ENCODE data around the gene C1QB. TPM values are rescaled to one million over a fixed set of nuclear protein-coding genes. Genes with fewer than 3 reads are reported as not detected.

C1QB gene
- total and polyA plus RNA-seq, 9 of the 15 experiments (the other 6 are each of a cell fraction or from before 2014, with no cell fraction given): 0.55 TPM; not detected in 8

GRCh38 chr1:22689505-22689904 lies 36.5 kb downstream of the C1QB start (continued):
- TF ChIP-seq ZNF24 (IDR thresholded peaks at IDR 0.05) (no peak), XRCC5 (IDR thresholded peaks at IDR 0.05; ENCODE audit: low read depth, low read length) (no peak), HNRNPK (IDR thresholded peaks at IDR 0.05; ENCODE audit: low read depth, low read length, poor library complexity, severe bottlenecking) (no peak), LEF1 (IDR thresholded peaks at IDR 0.05) (no peak), ZNF639 (CRISPR knock-in tag; conservative IDR thresholded peaks at IDR 0.05 in 1 of 2, IDR thresholded peaks at IDR 0.05 in 1 of 2) (no peak), HDAC2 (IDR thresholded peaks at IDR 0.05) (no peak), NFRKB (IDR thresholded peaks at IDR 0.05; ENCODE audit: low read depth) (no peak), ZNF324 (CRISPR knock-in tag; IDR thresholded peaks at IDR 0.05) (no peak), RBBP5 (IDR thresholded peaks at IDR 0.05; ENCODE audit: borderline replicate concordance, insufficient read depth, low read length, poor library complexity, severe bottlenecking) (no peak)

- Histone ChIP-seq H3K4me1 (replicated peaks in 1 of 2; ENCODE audit: control insufficient read depth in 2 of 2, insufficient read depth in 2 of 2, low read length in 2 of 2) (no peaks in the 10 kb centered on the region), H4K20me1 (replicated peaks; ENCODE audit: control insufficient read depth, insufficient read depth, low read length) (no peaks in the 10 kb centered on the region), H3K27ac (ENCODE audit: extremely low read depth, low read depth, low read length) (no peak overlapping the region), H3K9me3 (replicated peaks; ENCODE audit: control insufficient read depth, insufficient read depth, low read depth, low read length) (no peaks in the 10 kb centered on the region), H2AFZ (ENCODE audit: low read depth, low read length) (no peak overlapping the region), H3K36me3 (ENCODE audit: control insufficient read depth, insufficient read depth, low read length) (no peaks in the 10 kb centered on the region), H3K4me3 (no peak overlapping the region), H3K9ac (ENCODE audit: insufficient read depth in 1 of 2, low read depth in 2 of 2, low read length in 2 of 2) (no peak overlapping the region), H3K9me1 (ENCODE audit: control insufficient read depth, insufficient read depth, low read length) (no peaks in the 10 kb centered on the region), H3K27me3 (ENCODE audit: control insufficient read depth in 2 of 2, insufficient read depth in 2 of 2, low read length in 2 of 2) (peaks cover 25 to 45% of the 10 kb centered on the region in 2 experiments), H3K79me2 (ENCODE audit: control insufficient read depth, insufficient read depth, low read length) (no peaks in the 10 kb centered on the region), H3K4me2 (ENCODE audit: insufficient read depth, low read length) (no peak overlapping the region)
- WGBS (ENCODE audit: insufficient coverage, low coverage, missing lambda C conversion rate): under 1% methylated on average over 13 of the region's 13 CpGs
- ChIA-PET POLR2A (interaction anchor here (0.7 to 0.8 kb wide), 4 partner anchors 19 to 426 kb away, joined by 3 to 4 read pairs (median 3); no protein-coding TSS in a partner anchor), CTCF (ENCODE audit: low intra/inter-chr PET ratio) (no interaction called here)
- DNase-seq (ENCODE audit: extremely low read depth in 1 of 4, low spot score in 3 of 4): no peak
- no peak for FAIRE-seq
- BruUV-seq (replicated peaks): no TSS peak
- intact Hi-C loops (cut with micrococcal nuclease): no loop called here
- no peak for ATAC-seq
- in situ Hi-C loops (cut with MboI): no loop called here
- TF ChIP-seq ZFP1 (CRISPR knock-in tag; IDR thresholded peaks at IDR 0.05): no peak
- TF ChIP-seq HMG20B (CRISPR knock-in tag; IDR thresholded peaks at IDR 0.05): no peak
- no peak for TF ChIP-seq NFE2 (IDR thresholded peaks at IDR 0.05; ENCODE audit: low read depth)
- TF ChIP-seq ZNF449 (CRISPR knock-in tag; IDR thresholded peaks at IDR 0.05): no peak
- no peak for TF ChIP-seq ZNF217 (CRISPR knock-in tag; IDR thresholded peaks at IDR 0.05)
- no peak for TF ChIP-seq YY1 (IDR thresholded peaks at IDR 0.05; ENCODE audit: borderline replicate concordance in 1 of 3, control insufficient read depth in 1 of 3, extremely low read depth in 1 of 3, insufficient read depth in 3 of 3, insufficient read length in 1 of 3, insufficient replicate concordance in 2 of 3, low read depth in 1 of 3, low read length in 2 of 3)
- TF ChIP-seq HINFP (tag; conservative IDR thresholded peaks at IDR 0.05; ENCODE audit: low read depth): no peak
- no peak for TF ChIP-seq ZNF239 (CRISPR knock-in tag; IDR thresholded peaks at IDR 0.05)
These were observed 38.2 kb downstream of the C1QB start for GRCh38 chr1:22691031-22691753.

All from K562 (cell line).